ENCODE measurements around the gene METTL25B. TPM values are rescaled to one million over a fixed set of nuclear protein-coding genes. Genes with fewer than 3 reads are reported as not detected.

The METTL25B gene
- total and polyA plus RNA-seq, 2 of the 4 experiments (the other 2 are of a cell fraction), result 2.3 to 10.1 TPM

DNA sequence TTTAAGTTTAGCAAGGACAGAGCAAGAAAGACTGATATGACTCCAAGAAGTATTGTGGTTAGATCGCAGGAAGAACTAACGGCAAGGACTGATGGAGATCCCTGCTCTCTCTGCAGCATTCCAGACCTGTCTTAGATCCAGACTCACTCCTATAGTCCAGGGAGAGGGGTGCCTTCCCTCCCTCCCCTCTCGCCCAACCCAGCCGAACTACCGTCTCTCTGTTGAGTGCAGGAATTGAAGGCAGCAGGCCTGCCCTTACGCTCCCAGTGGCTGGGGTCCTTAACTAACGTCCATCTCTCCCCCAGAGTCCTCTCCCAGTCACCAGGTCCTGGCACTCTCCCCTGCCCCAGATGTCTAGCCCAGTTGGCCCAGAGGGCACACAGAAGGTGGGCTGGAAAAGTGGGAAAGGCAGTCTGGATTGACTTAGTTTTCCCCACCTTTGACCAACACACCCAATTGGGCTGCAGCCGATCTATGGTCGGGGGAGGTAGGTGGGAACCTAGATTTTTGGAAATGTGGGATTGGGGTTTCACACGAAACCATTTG, 24.0 kb upstream of the METTL25B start:
- BruUV-seq (replicated peaks), result no TSS peak
- H3K4me1 ChIP-seq (ENCODE audit: control insufficient read depth, insufficient read depth, low read length), result peaks cover 36% of the 10 kb centered on the region
- TF ChIP-seq CEBPB (IDR thresholded peaks at IDR 0.05; ENCODE audit: low read depth, low read length) (no peak), MXI1 (IDR thresholded peaks at IDR 0.05; ENCODE audit: borderline replicate concordance, low read depth, low read length) (no peak), CHD1 (IDR thresholded peaks at IDR 0.05; ENCODE audit: low read depth, low read length) (no peak), FOS (IDR thresholded peaks at IDR 0.05; ENCODE audit: low read depth, low read length) (no peak), RCOR1 (IDR thresholded peaks at IDR 0.05; ENCODE audit: insufficient replicate concordance, low read length) (no peak), BHLHE40 (IDR thresholded peaks at IDR 0.05; ENCODE audit: low read depth, low read length) (no peak), NFE2L2 (IDR thresholded peaks at IDR 0.05; ENCODE audit: low read depth, low read length) (no peak), MAFK (IDR thresholded peaks at IDR 0.05; ENCODE audit: low read depth, low read length) (no peak), SMC3 (IDR thresholded peaks at IDR 0.05; ENCODE audit: low read depth, low read length) (no peak), RFX5 (IDR thresholded peaks at IDR 0.05; ENCODE audit: low read depth, low read length) (no peak), POLR2A (IDR thresholded peaks at IDR 0.05; ENCODE audit: low read depth, low read length) (no peak), RAD21 (IDR thresholded peaks at IDR 0.05; ENCODE audit: low read length) (no peak), MAZ (IDR thresholded peaks at IDR 0.05; ENCODE audit: borderline replicate concordance, low read depth, low read length) (no peak)
- TF ChIP-seq, protein P1, sequence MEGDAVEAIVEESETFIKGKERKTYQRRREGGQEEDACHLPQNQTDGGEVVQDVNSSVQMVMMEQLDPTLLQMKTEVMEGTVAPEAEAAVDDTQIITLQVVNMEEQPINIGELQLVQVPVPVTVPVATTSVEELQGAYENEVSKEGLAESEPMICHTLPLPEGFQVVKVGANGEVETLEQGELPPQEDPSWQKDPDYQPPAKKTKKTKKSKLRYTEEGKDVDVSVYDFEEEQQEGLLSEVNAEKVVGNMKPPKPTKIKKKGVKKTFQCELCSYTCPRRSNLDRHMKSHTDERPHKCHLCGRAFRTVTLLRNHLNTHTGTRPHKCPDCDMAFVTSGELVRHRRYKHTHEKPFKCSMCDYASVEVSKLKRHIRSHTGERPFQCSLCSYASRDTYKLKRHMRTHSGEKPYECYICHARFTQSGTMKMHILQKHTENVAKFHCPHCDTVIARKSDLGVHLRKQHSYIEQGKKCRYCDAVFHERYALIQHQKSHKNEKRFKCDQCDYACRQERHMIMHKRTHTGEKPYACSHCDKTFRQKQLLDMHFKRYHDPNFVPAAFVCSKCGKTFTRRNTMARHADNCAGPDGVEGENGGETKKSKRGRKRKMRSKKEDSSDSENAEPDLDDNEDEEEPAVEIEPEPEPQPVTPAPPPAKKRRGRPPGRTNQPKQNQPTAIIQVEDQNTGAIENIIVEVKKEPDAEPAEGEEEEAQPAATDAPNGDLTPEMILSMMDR (conservative IDR thresholded peaks at IDR 0.05; ENCODE audit: low read depth, low read length), result no peak
- TF ChIP-seq, protein P2, sequence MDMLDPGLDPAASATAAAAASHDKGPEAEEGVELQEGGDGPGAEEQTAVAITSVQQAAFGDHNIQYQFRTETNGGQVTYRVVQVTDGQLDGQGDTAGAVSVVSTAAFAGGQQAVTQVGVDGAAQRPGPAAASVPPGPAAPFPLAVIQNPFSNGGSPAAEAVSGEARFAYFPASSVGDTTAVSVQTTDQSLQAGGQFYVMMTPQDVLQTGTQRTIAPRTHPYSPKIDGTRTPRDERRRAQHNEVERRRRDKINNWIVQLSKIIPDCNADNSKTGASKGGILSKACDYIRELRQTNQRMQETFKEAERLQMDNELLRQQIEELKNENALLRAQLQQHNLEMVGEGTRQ (IDR thresholded peaks at IDR 0.05; ENCODE audit: low read depth, low read length), result no peak
- TF ChIP-seq, protein P3, sequence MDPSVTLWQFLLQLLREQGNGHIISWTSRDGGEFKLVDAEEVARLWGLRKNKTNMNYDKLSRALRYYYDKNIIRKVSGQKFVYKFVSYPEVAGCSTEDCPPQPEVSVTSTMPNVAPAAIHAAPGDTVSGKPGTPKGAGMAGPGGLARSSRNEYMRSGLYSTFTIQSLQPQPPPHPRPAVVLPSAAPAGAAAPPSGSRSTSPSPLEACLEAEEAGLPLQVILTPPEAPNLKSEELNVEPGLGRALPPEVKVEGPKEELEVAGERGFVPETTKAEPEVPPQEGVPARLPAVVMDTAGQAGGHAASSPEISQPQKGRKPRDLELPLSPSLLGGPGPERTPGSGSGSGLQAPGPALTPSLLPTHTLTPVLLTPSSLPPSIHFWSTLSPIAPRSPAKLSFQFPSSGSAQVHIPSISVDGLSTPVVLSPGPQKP (IDR thresholded peaks at IDR 0.05; ENCODE audit: borderline replicate concordance, low read depth, low read length), result no peak
- H3K4me2 ChIP-seq (ENCODE audit: low read depth, low read length), result no peak overlapping the region; the same call in 1 of the 2 replicates
- H3K23ac ChIP-seq (ENCODE audit: low read depth, low read length), result no peak overlapping the region
- H3K4ac ChIP-seq (ENCODE audit: low read depth, low read length), result no peak overlapping the region
- DNase-seq (no peak), ATAC-seq (ENCODE audit: low read depth) (no peak)
- no peak overlapping the region for H4K5ac ChIP-seq (ENCODE audit: low read depth, low read length)
- H3K18ac ChIP-seq (ENCODE audit: low read depth, low read length), result no peak overlapping the region
- intact Hi-C loops (cut with micrococcal nuclease), result no loop called here
- ChIA-PET CTCF (interaction anchor here (6.9 kb wide), 1 partner anchor 14 kb away, joined by 54 read pairs; no protein-coding TSS in a partner anchor), POLR2A (ENCODE audit: unreplicated experiment) (no interaction called here)
- no peak overlapping the region for H2AFZ ChIP-seq (replicated peaks; ENCODE audit: low read length, poor library complexity)
- no peak overlapping the region for H2BK120ac ChIP-seq (ENCODE audit: low read depth, low read length)
- H3K14ac ChIP-seq (replicated peaks; ENCODE audit: low read depth, low read length), result no peak overlapping the region
- H4K8ac ChIP-seq (ENCODE audit: low read depth in 2 of 2, low read length in 2 of 2), result no peak overlapping the region
- no CpG with 5 or more reads among the region's 10 CpGs for WGBS, 2 experiments (ENCODE audit: extremely low coverage in 2 of 2, insufficient read length in 1 of 2)
- H2BK15ac ChIP-seq (ENCODE audit: low read depth, low read length), result no peak overlapping the region
- no peak overlapping the region for H3K56ac ChIP-seq (ENCODE audit: extremely low read depth, insufficient read depth, low read length)
- H3K9ac ChIP-seq (ENCODE audit: low read depth, low read length), result no peak overlapping the region
- H2AK9ac ChIP-seq (replicated peaks; ENCODE audit: low read depth, low read length, poor library complexity), result peak overlapping the region; percentile 14
- no peaks in the 10 kb centered on the region for H4K20me1 ChIP-seq (ENCODE audit: insufficient read depth, low read length)
- no peak overlapping the region for H4K91ac ChIP-seq (ENCODE audit: insufficient read depth, low read depth, low read length)
- dilution Hi-C loops (cut with HindIII; ENCODE audit: low sequenced_read_pairs, unreplicated experiment), result no loop called here
- peak overlapping the region; percentile 11; the same call in 1 of the 2 replicates for H2AK5ac ChIP-seq (ENCODE audit: low read depth, low read length)
- peaks cover 5% of the 10 kb centered on the region for H3K27me3 ChIP-seq (ENCODE audit: control insufficient read depth, insufficient read depth, low read length)
- no peak overlapping the region for H3K4me3 ChIP-seq (ENCODE audit: insufficient read depth, low read depth, low read length)
- H3K36me3 ChIP-seq (ENCODE audit: control insufficient read depth, insufficient read depth, low read length), result no peaks in the 10 kb centered on the region
- H2BK20ac ChIP-seq (ENCODE audit: low read depth, low read length), result no peak overlapping the region
- no peaks in the 10 kb centered on the region for H3K79me1 ChIP-seq (ENCODE audit: low read depth in 1 of 2, low read length in 2 of 2)
- no peaks in the 10 kb centered on the region for H3K9me3 ChIP-seq (ENCODE audit: control insufficient read depth, insufficient read depth, low read length)
- no peaks in the 10 kb centered on the region for H3K9me1 ChIP-seq (ENCODE audit: insufficient read depth, low read length)
- no peak overlapping the region for H2BK5ac ChIP-seq (ENCODE audit: low read depth, low read length, poor library complexity, severe bottlenecking)
- in situ Hi-C loops (cut with MboI; ENCODE audit: low sequenced_read_pairs), result no loop called here
- no peak overlapping the region for H3K27ac ChIP-seq (ENCODE audit: insufficient read depth, low read length)

Measured in IMR-90 (cell line).